Bone marrow (tissue), 2 donors: ENCODE results near the gene SLC35F3.

ENCODE experiments used
- DNase-seq, 2 donors: peaks; one replicate each; lab custom pipeline; 2025; lab: John Stamatoyannopoulos, UW

Gene SLC35F3

GRCh38 chr1:234256359-234256758, 351.9 kb downstream of the SLC35F3 start:
- no peak for DNase-seq

- no peak for DNase-seq
Measured at GRCh38 chr1:234258071-234258470, 353.6 kb downstream of the SLC35F3 start.

DNA sequence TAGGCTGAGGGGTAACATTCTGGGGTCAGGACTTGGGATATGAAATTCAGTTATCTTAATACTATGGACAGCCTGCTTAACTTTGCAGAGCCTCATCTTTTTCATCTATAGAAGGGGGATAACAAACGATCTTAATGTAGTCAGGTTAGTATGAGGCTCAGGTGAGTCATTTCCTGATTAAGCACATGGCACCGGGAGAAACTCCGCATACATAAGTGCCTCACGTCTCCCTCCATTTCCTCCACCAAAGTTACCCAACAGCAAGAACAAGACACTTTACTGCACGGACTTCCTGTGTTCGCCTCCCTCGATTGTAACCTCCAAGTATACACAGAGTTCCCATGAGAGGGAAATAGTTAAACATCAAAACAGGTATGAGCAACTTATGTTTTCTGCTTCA, 356.1 kb downstream of the SLC35F3 start:
- peak in 1 of 2 donors; percentile 38 for DNase-seq

GRCh38 chr1:234261545-234261944, 357.1 kb downstream of the SLC35F3 start:
- DNase-seq: no peak

- no peak for DNase-seq
Measured at GRCh38 chr1:234262007-234262753, 357.7 kb downstream of the SLC35F3 start.

- no peak for DNase-seq
Measured at GRCh38 chr1:234262754-234263105, 358.3 kb downstream of the SLC35F3 start.

- DNase-seq: no peak
Measured at GRCh38 chr1:234264832-234265231, 360.4 kb downstream of the SLC35F3 start.

- DNase-seq: no peak
Measured at GRCh38 chr1:234265321-234265720, 360.8 kb downstream of the SLC35F3 start.

- DNase-seq: no peak
Measured at GRCh38 chr1:234265861-234266260, 361.4 kb downstream of the SLC35F3 start.

- no peak for DNase-seq
Measured at GRCh38 chr1:234270093-234270492, 365.6 kb downstream of the SLC35F3 start.

DNA sequence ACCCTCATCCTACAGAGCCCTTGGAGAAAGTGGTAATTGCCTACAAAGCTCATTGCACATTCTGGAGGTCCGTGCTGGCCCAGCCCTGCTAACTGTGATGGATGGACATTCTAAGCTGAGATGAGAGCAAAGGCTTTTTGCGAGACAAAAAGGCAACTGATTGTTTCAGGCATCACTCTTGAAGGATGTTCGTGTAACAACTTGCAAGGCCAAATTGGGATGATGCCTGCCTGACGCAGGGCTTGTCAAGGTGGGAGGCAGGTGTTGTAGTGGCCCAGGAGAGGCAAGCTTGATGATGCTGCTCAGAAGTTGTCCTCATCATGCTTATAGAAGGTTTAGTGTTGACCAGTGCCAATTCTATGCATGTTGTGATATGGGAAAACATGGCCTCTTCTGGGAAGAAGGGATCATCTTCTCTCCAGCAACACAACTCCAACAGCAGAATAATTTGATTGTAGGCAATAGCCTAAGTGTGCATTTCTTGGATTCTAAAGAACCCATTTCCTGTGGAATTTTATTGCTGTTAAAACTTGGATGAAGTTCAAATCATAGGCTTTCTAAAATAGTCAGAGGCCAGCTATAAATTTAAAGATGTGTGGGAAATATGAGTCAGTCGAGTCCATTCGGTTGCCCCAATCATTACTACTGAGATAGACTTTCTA, 366.2 kb downstream of the SLC35F3 start:
- DNase-seq: no peak

DNA sequence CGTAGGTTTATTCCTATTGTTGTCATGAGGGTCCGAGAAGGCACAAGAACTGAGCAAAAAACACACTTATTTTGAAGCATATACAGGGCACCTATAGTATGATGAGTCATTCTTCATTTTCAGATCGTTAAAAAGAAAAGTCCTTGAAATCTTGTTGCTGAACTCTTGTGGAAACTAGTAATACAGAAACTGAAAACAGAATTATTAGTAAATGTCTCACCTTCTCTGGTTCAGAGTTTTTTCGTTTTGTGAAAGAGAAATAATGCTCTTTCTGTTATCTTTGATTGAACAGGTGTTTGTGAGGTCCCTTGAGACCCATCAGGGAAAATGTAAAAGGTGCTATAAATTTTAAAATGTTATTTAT, 366.7 kb downstream of the SLC35F3 start:
- no peak for DNase-seq

DNA sequence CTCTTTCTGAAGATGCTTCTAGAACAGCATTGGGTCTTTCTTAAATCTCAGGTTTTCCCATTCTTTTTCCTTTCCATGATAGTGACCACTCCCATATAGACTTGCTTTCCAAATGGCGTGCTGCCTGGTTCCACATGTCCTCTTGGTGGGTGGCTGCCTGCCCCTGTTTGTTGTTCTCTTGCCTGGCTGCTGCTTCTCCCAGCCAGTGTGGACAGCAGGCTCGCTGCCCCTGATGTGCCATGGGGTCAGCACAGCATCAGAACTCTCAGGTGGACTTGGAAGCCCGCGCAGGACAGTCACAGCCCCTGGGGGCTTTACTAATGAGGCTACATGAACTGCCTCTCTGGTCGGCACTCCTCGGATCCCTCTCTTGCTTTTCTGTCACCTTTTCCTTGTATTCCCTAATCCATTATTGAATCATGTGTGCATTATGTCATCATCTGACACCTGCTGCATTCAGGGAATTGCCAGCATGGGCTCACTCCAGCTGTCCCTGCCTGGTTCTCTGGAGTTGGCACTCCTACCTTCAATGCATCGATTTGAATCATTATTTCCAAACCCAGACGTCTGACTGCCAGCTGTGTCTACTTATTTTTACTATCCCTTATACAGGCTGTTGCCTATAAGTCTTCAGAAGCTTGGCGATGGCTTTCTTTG, 368.3 kb downstream of the SLC35F3 start:
- DNase-seq: no peak

DNA sequence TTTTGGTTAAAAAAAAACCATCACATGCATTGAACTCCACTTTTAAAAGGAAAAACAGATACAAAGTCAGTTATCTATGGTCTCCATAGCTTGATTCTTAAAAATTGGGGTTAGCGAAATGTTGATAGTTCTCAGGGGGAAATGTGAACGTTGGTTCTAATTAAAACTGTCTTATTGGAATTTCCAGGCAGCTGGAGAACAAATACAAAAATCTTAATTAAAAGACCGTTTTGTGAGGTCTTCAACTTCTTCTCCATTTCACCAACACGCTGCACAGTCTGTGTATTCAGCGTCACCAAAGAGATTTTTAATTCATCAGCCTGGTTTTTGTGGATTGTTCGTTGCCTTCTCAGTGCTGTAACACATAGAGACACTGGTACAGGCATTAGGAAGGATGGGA, 369.5 kb downstream of the SLC35F3 start:
- no peak for DNase-seq

DNA sequence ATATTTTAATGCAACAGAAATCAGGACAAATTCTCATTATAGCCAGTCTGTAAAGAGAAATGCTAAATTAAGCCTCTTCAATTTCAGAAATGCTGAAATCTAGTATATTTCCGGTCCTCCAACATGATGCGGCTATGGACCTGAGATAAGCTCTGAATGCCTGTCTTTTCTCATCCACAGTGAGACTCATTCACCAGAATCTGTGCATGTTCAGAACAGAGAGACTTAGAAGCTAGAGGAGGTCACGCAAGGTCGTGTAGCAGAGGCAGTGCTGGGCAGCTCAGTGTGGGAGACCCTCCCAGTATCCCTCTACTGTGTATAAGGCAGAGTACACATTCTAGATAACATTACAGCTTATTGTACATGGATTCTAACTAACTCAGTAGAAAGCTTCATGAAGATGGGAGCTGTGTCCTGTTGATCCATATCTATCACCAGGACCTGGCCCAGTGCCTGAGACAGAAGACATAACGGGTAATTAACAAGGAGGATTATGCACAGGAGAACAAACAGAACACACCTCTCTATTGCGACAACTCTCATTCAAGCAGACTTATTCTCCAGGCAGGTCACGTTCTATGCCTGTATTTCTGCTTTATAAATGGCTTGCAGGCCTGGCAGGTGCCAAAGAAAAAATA, 371.8 kb downstream of the SLC35F3 start:
- no peak for DNase-seq

DNA sequence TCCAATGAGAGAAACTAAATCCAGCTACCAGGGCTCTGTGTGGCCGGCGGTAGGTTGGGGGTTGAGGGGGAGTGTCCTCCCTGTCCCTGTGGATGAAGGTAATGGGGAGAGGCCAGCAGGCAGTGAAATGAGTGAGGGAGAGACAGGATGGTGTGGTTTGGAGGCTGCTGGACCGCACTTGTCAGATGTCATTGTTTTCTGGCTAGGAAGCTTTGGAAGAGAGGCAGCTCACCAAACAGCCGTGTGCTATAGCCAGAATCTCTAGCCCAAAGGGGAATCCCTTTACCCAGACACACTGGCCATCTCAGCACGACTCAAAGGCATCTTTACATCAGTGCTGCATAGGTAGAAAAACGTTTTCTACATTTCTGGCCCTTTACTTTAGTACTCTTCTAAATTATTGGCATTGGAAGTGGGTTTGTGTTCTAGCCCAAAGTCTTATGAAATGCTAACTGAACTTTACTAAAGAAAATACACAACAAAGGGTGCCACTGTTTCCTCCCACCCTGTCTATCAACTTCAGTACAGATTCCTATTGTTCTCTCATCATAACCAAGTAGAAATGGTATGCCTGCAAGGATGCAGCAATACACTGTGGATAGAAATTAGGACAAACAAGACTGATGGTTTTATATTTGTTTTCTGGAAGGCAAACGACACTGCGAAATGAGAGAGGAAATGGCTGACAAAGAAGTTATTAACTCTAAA, 372.8 kb downstream of the SLC35F3 start:
- DNase-seq: no peak

GRCh38 chr1:234279021-234279420, 374.5 kb downstream of the SLC35F3 start:
- no peak for DNase-seq

GRCh38 chr1:234280500-234280899, 376.0 kb downstream of the SLC35F3 start:
- DNase-seq: no peak

GRCh38 chr1:234281826-234282489, 377.5 kb downstream of the SLC35F3 start:
- DNase-seq: no peak

- DNase-seq: no peak
Measured at GRCh38 chr1:234286206-234286605, 381.7 kb downstream of the SLC35F3 start.

- DNase-seq: no peak
Measured at GRCh38 chr1:234288946-234289345, 384.5 kb downstream of the SLC35F3 start.
